ENCODE data around the gene FRMD5.

FRMD5 gene

DNA sequence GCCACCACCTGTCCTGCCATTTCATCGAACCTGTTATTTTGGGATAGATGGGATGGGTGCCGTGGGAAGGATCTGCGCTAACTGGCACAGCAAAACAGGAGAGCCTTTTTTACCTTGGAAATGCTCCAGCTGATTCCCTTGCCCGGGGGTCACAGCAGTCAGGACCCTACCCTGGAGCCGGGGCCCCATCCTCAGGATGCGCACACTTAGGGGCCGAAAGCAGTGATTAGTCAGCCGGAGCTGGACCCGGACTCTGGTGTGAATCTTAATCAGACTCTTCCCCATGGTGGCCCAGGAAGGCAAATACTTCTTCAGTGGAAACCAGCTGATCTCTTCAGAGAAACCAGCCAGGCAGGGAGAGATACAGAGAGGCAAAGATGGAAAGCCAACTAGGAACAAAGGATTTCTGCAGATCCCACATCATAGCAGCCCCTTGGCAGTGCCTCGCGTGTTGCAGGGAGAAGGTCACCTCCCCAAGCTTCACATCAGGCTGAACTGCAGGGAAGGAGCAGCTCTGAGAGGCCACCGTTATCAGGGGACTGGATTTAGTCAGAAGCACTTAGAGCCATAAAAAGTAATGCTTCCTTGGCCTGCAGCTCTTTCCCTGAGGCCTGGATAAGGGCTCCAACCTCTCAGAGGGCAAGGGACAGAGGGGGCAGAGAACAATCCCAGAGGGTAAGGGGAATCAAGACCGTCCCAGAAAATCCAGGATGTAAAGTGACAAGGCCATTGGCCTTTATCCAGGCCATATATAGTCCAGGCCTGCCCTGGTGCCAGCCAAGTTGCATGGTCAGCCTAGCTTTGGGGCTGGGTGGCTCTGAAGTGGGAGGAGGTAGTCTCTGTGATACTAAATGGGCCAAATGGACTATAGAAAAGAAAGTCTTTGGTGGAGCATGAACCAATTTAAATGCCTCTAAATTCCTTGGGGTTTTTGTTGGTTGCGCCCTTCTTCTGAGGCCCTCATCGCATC is 315.4 kb downstream of the FRMD5 start:
- no peak for TF ChIP-seq CTCF (IDR thresholded peaks at IDR 0.05; ENCODE audit: control insufficient read depth, extremely low read depth, insufficient read depth)
- no peak overlapping the region for H3K4me3 ChIP-seq (ENCODE audit: low read depth, low read length)
- DNase-seq (ENCODE audit: low read depth): no peak

DNA sequence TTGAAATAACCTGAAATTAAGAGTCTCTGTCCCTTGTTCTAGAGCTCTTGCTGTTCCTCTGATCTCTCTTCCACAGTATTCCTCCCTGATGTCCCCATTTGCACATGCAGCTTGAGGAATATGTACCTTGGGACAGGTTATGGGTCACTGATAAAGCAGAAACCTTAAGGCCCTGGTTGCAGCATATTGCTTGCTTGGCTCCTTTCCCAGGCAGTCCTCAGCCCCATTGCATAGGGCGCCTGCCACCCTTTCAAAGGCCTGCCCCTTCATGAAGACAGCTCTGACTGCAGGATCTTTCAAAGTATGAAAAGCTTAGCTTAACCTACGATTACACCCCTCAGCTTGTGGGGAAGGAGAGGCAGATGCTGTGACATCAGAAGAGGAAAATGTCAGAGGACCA is 316.6 kb downstream of the FRMD5 start:
- no peak overlapping the region for H3K4me3 ChIP-seq (ENCODE audit: low read depth, low read length)
- no peak for TF ChIP-seq CTCF (IDR thresholded peaks at IDR 0.05; ENCODE audit: control insufficient read depth, extremely low read depth, insufficient read depth)
- DNase-seq (ENCODE audit: low read depth): no peak

GRCh38 chr15:43877371-43877770 is 317.7 kb downstream of the FRMD5 start:
- no peak overlapping the region for H3K4me3 ChIP-seq (ENCODE audit: low read depth, low read length)
- no peak for TF ChIP-seq CTCF (IDR thresholded peaks at IDR 0.05; ENCODE audit: control insufficient read depth, extremely low read depth, insufficient read depth)
- no peak for DNase-seq (ENCODE audit: low read depth)

GRCh38 chr15:43876872-43877271 is 318.2 kb downstream of the FRMD5 start:
- no peak overlapping the region for H3K4me3 ChIP-seq (ENCODE audit: low read depth, low read length)
- no peak for DNase-seq (ENCODE audit: low read depth)
- TF ChIP-seq CTCF (IDR thresholded peaks at IDR 0.05; ENCODE audit: control insufficient read depth, extremely low read depth, insufficient read depth): no peak

DNA sequence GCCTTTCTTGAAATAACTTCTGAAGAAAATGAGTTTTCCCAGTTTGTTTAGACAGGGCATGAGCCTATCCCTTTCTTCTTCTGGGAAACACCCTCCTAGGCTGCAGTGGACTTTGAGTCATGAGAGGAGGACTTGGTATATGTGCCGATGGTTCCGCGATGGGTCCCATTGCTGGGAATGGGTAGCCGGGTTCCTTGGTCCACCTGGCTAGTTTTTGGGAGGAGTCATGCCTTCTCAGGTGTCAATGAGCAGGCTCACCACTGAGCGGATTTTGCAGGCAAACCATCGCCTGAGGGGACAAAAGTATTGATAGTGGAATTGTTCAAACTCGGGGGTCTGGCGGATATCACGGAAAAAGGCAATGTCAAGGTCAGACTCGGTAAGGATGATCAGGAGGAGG is 321.4 kb downstream of the FRMD5 start:
- no peak overlapping the region for H3K4me3 ChIP-seq (ENCODE audit: low read depth, low read length)
- DNase-seq (ENCODE audit: low read depth): no peak
- TF ChIP-seq CTCF (IDR thresholded peaks at IDR 0.05; ENCODE audit: control insufficient read depth, extremely low read depth, insufficient read depth): no peak

GRCh38 chr15:43872416-43873020 is 322.6 kb downstream of the FRMD5 start:
- peak; percentile 85 for TF ChIP-seq CTCF (IDR thresholded peaks at IDR 0.05; ENCODE audit: control insufficient read depth, extremely low read depth, insufficient read depth)
- no peak overlapping the region for H3K4me3 ChIP-seq (ENCODE audit: low read depth, low read length)
- DNase-seq (ENCODE audit: low read depth): peak; percentile 52
